Esophagus muscularis mucosa (tissue), 4 donors: ENCODE results near the gene PXMP4.

ENCODE experiments used
- EP300 ChIP-seq: sonication (generic); formaldehyde crosslinking; IDR thresholded peaks from one replicate; pipeline ENCODE4 v1.6.1; 2017; ENCODE audit warnings: antibody characterized with exemption
- POLR2A ChIP-seq: fragments of 450-650 bp; IDR thresholded peaks from one replicate; pipeline ENCODE4 v1.6.1; 2017; ENCODE audit warnings: antibody characterized with exemption, moderate library complexity, mild to moderate bottlenecking, low read depth
- POLR2AphosphoS5 ChIP-seq, 2 donors: sonication (generic); formaldehyde crosslinking; IDR thresholded peaks; one replicate each; pipeline ENCODE4 v1.6.1; 2017; ENCODE audit warnings: antibody characterized with exemption in 2 of 2
- TF ChIP-seq, protein P1 (sequence below), 3 experiments: fragments of 200-600 bp in 2 of 3; fragments of 450-650 bp in 1 of 3; sonication (generic) in 2 of 3; IDR thresholded peaks; one replicate each; pipeline ENCODE4 v1.5.1; 2017 to 2019; ENCODE audit warnings: antibody characterized with exemption in 3 of 3, mild to moderate bottlenecking in 2 of 3, moderate library complexity in 1 of 3

DNA sequence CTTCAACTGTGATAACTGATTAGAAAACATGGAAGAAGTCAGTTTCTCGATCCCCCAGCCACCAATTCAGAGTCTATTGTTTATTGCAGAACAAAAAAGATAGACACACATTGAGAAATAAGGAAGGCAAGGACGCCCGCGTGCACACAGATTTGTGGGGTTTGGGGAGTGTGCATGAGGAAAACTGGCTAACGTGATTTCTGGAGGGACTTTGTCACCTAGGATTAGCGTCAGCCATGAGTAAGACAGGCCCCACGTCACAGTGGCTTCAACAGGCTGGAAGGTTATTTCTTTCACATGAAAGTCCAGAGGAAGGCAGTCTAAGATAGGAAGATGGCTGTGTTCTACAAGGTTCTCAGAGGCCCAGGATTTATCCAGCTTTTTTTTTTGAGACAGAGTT lies 19.4 kb upstream of the PXMP4 start:
- TF ChIP-seq, protein P1, sequence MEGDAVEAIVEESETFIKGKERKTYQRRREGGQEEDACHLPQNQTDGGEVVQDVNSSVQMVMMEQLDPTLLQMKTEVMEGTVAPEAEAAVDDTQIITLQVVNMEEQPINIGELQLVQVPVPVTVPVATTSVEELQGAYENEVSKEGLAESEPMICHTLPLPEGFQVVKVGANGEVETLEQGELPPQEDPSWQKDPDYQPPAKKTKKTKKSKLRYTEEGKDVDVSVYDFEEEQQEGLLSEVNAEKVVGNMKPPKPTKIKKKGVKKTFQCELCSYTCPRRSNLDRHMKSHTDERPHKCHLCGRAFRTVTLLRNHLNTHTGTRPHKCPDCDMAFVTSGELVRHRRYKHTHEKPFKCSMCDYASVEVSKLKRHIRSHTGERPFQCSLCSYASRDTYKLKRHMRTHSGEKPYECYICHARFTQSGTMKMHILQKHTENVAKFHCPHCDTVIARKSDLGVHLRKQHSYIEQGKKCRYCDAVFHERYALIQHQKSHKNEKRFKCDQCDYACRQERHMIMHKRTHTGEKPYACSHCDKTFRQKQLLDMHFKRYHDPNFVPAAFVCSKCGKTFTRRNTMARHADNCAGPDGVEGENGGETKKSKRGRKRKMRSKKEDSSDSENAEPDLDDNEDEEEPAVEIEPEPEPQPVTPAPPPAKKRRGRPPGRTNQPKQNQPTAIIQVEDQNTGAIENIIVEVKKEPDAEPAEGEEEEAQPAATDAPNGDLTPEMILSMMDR (IDR thresholded peaks at IDR 0.05) = no peak
- no peak for TF ChIP-seq POLR2A
- no peak for TF ChIP-seq EP300
- no peak for TF ChIP-seq POLR2AphosphoS5 (IDR thresholded peaks at IDR 0.05)
